AG09309 (cell line): ENCODE measurements around the gene SHKBP1.

Source experiments
- DNase-seq: peaks from one replicate; pipeline ENCODE4 v3.0.0-alpha.2; 2010; ENCODE audit warnings: low read depth
- H3K4me3 ChIP-seq: 2 replicates; pipeline ENCODE4 v1.5.1; 2011; ENCODE audit warnings: mild to moderate bottlenecking, low read depth, low read length, moderate library complexity; ENCODE audit not compliant: control insufficient read depth
- TF ChIP-seq, protein P1 (sequence below): IDR thresholded peaks from 2 replicates; pipeline ENCODE4 v1.5.1; 2011; ENCODE audit warnings: mild to moderate bottlenecking, low read depth, low read length, inconsistent platforms; ENCODE audit not compliant: insufficient read depth, control insufficient read depth; ENCODE audit errors: missing control alignments

The SHKBP1 gene

GRCh38 chr19:40633207-40633606, 56.5 kb downstream of the SHKBP1 start:
- TF ChIP-seq, protein P1, sequence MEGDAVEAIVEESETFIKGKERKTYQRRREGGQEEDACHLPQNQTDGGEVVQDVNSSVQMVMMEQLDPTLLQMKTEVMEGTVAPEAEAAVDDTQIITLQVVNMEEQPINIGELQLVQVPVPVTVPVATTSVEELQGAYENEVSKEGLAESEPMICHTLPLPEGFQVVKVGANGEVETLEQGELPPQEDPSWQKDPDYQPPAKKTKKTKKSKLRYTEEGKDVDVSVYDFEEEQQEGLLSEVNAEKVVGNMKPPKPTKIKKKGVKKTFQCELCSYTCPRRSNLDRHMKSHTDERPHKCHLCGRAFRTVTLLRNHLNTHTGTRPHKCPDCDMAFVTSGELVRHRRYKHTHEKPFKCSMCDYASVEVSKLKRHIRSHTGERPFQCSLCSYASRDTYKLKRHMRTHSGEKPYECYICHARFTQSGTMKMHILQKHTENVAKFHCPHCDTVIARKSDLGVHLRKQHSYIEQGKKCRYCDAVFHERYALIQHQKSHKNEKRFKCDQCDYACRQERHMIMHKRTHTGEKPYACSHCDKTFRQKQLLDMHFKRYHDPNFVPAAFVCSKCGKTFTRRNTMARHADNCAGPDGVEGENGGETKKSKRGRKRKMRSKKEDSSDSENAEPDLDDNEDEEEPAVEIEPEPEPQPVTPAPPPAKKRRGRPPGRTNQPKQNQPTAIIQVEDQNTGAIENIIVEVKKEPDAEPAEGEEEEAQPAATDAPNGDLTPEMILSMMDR = no peak
- DNase-seq = no peak
- H3K4me3 ChIP-seq = no peak overlapping the region

GRCh38 chr19:40638327-40638726, 61.7 kb downstream of the SHKBP1 start:
- DNase-seq = no peak
- no peak overlapping the region for H3K4me3 ChIP-seq
- TF ChIP-seq, protein P1 = no peak

DNA sequence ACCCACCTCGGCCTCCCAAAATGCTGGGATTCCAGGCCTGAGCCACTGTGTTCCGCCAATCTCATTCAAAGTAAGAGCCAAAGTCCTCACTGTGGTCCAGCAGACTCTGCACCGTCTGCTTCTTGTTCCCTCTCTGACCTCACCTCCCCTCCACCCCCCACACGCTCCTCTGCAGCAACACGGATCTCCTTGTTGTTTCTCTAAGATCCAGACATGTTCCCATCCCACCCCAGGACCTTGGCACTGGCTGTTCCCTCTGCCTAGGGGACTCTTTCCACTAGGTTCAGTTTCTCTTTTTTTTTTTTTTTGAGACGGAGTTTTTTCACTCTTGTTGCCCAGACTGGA, 62.9 kb downstream of the SHKBP1 start:
- DNase-seq = no peak
- no peak overlapping the region for H3K4me3 ChIP-seq
- TF ChIP-seq, protein P1 = no peak

DNA sequence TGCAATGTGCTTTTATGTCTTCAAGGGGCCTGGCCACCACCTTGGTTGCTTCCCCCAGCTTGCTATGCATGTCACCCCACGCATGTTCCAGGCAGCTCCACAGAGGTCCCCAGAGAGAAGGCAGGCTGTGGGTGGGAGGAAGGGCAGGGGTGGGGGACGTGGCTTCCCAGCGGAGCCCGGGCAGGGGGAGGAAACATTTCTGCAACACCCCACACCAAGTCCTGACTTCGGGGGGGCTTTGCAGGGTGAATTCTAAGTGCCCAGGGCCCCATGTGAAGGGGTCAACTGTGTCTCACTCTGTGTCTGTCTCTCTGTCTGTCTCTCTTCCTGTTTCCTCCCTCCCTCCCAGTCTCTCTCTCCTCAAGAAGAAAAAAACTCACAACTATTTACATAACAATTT, 64.1 kb downstream of the SHKBP1 start:
- TF ChIP-seq, protein P1 = no peak
- H3K4me3 ChIP-seq = no peak overlapping the region
- no peak for DNase-seq
